ENCODE data around the gene KRTAP20-4.

KRTAP20-4 gene

DNA sequence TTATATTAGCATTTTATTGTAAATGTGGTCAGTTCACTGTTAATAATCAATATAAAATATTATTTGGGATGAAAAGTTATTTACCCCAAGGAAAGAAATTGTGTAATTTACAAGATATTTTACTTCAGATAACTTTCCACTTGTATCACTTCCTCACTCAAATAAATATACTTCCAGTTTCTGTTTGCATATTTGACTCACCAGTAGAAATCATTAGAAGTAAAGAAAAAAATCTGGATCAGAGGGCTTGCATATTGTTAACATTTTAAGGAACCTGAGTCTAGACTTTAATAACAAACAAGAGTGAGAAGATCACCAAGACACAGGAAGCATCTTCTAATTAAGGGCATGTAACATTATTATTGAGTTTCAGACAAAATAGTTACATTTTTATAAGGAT lies 347 bp upstream of the KRTAP20-4 start:
- no peak for TF ChIP-seq FOXM1 (IDR thresholded peaks at IDR 0.05; ENCODE audit: borderline replicate concordance, low read depth)
- no peak for TF ChIP-seq MAX (IDR thresholded peaks at IDR 0.05)
- no peak for TF ChIP-seq TEAD4 (IDR thresholded peaks at IDR 0.05)
- TF ChIP-seq NFIC (IDR thresholded peaks at IDR 0.05) = no peak
- no peak for TF ChIP-seq RAD21 (IDR thresholded peaks at IDR 0.05; ENCODE audit: low read depth)
- TF ChIP-seq EP300 (IDR thresholded peaks at IDR 0.05; ENCODE audit: borderline replicate concordance) = no peak
- no peak for TF ChIP-seq USF1 (IDR thresholded peaks at IDR 0.05)
- no peak for TF ChIP-seq YY1 (IDR thresholded peaks at IDR 0.05; ENCODE audit: low read depth)
- no peak for TF ChIP-seq EGR1 (IDR thresholded peaks at IDR 0.05)
- TF ChIP-seq TAF1 (IDR thresholded peaks at IDR 0.05; ENCODE audit: low read depth) = no peak
- TF ChIP-seq CEBPB (IDR thresholded peaks at IDR 0.05) = no peak
- TF ChIP-seq, protein P1, sequence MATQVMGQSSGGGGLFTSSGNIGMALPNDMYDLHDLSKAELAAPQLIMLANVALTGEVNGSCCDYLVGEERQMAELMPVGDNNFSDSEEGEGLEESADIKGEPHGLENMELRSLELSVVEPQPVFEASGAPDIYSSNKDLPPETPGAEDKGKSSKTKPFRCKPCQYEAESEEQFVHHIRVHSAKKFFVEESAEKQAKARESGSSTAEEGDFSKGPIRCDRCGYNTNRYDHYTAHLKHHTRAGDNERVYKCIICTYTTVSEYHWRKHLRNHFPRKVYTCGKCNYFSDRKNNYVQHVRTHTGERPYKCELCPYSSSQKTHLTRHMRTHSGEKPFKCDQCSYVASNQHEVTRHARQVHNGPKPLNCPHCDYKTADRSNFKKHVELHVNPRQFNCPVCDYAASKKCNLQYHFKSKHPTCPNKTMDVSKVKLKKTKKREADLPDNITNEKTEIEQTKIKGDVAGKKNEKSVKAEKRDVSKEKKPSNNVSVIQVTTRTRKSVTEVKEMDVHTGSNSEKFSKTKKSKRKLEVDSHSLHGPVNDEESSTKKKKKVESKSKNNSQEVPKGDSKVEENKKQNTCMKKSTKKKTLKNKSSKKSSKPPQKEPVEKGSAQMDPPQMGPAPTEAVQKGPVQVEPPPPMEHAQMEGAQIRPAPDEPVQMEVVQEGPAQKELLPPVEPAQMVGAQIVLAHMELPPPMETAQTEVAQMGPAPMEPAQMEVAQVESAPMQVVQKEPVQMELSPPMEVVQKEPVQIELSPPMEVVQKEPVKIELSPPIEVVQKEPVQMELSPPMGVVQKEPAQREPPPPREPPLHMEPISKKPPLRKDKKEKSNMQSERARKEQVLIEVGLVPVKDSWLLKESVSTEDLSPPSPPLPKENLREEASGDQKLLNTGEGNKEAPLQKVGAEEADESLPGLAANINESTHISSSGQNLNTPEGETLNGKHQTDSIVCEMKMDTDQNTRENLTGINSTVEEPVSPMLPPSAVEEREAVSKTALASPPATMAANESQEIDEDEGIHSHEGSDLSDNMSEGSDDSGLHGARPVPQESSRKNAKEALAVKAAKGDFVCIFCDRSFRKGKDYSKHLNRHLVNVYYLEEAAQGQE (IDR thresholded peaks at IDR 0.05; ENCODE audit: low read depth) = no peak
- no peak for TF ChIP-seq CREB1 (IDR thresholded peaks at IDR 0.05; ENCODE audit: low read depth)
- no peak for TF ChIP-seq TCF12 (IDR thresholded peaks at IDR 0.05; ENCODE audit: low read depth)
- TF ChIP-seq ZBTB7A (IDR thresholded peaks at IDR 0.05; ENCODE audit: low read depth) = no peak

- TF ChIP-seq MAX (IDR thresholded peaks at IDR 0.05) (no peak), TEAD4 (IDR thresholded peaks at IDR 0.05) (no peak), TAF1 (IDR thresholded peaks at IDR 0.05; ENCODE audit: low read depth) (no peak), FOXM1 (IDR thresholded peaks at IDR 0.05; ENCODE audit: borderline replicate concordance, low read depth) (no peak), YY1 (IDR thresholded peaks at IDR 0.05; ENCODE audit: low read depth) (no peak), NFIC (IDR thresholded peaks at IDR 0.05) (no peak), EGR1 (IDR thresholded peaks at IDR 0.05) (no peak), ZBTB7A (IDR thresholded peaks at IDR 0.05; ENCODE audit: low read depth) (no peak), EP300 (IDR thresholded peaks at IDR 0.05; ENCODE audit: borderline replicate concordance) (no peak), CREB1 (IDR thresholded peaks at IDR 0.05; ENCODE audit: low read depth) (no peak), RAD21 (IDR thresholded peaks at IDR 0.05; ENCODE audit: low read depth) (no peak), CEBPB (IDR thresholded peaks at IDR 0.05) (no peak)
Measured at GRCh38 chr21:30623362-30623761, 2.9 kb downstream of the KRTAP20-4 start.

DNA sequence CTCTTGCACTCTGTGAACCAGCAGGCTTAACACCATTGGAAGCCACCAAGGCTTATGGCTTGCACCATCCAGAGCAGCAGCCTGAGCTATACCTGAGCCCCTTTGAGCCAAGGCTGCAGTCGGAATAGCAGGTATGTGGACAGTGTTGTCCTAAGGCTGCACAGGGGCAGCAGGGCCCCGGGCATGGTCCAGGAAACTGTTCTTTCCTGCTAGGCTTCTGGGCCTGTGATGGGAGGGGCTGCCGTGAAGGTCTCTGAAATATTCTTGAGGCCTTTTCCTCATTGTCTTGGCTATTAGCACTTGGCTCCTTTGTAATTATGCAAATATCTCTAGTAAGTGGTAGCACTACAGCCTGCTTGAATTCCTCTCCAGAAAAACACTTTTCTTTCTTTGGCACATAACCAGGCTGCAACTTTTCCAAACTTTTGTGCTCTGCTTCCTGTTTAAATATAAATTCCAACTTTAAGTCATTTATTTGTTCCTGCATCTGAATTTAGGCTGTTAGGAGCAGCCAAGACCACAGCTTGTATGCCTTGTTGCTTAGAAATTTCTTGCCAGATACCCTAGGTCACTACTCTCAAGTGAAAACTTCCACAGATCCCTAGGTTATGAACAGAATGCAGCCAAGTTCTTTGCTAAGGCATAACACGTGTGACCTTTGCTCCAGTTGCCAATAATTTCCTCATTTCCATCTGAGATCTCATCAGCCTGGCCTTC lies 5.2 kb downstream of the KRTAP20-4 start:
- TF ChIP-seq CREB1 (IDR thresholded peaks at IDR 0.05; ENCODE audit: low read depth) (no peak), TAF1 (IDR thresholded peaks at IDR 0.05; ENCODE audit: low read depth) (no peak), CEBPB (IDR thresholded peaks at IDR 0.05) (no peak), EP300 (IDR thresholded peaks at IDR 0.05; ENCODE audit: borderline replicate concordance) (no peak)

- no peak for TF ChIP-seq RAD21 (IDR thresholded peaks at IDR 0.05; ENCODE audit: low read depth)
- TF ChIP-seq, protein P1 (IDR thresholded peaks at IDR 0.05; ENCODE audit: low read depth) = 0 out of 2 replicates have a peak, but pooled peaks have one; percentile 21
- TF ChIP-seq TEAD4 (IDR thresholded peaks at IDR 0.05) = no peak
- no peak for TF ChIP-seq CEBPB (IDR thresholded peaks at IDR 0.05)
- TF ChIP-seq TCF12 (IDR thresholded peaks at IDR 0.05; ENCODE audit: low read depth) = no peak
Measured at GRCh38 chr21:30628109-30628508, 7.7 kb downstream of the KRTAP20-4 start.

DNA sequence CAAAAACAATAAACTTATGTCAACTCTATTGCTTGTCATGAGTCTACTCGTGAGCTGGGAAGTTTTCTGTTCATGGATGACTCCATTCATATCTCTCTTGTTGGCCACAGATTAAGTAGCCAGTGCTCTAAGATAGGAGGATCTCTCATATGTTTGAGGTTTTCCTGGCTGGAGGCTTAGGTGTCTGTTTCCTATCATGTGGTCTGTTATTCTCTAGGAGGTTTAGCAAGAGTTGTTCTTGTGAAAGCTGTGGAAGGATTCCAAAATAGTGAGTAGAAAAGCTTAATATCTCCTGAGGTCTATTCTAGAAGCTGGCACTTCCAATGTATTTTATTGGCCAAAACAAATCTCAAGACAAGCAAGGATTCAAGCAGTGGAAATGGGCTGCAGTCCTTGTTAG lies 8.8 kb downstream of the KRTAP20-4 start:
- TF ChIP-seq, protein P1 (IDR thresholded peaks at IDR 0.05; ENCODE audit: low read depth) = no peak
- no peak for TF ChIP-seq TAF1 (IDR thresholded peaks at IDR 0.05; ENCODE audit: low read depth)
- TF ChIP-seq USF1 (IDR thresholded peaks at IDR 0.05) = no peak
- TF ChIP-seq MAX (IDR thresholded peaks at IDR 0.05) = no peak
- TF ChIP-seq FOXM1 (IDR thresholded peaks at IDR 0.05; ENCODE audit: borderline replicate concordance, low read depth) = no peak
- no peak for TF ChIP-seq TEAD4 (IDR thresholded peaks at IDR 0.05)
- no peak for TF ChIP-seq YY1 (IDR thresholded peaks at IDR 0.05; ENCODE audit: low read depth)
- no peak for TF ChIP-seq TCF12 (IDR thresholded peaks at IDR 0.05; ENCODE audit: low read depth)
- no peak for TF ChIP-seq CREB1 (IDR thresholded peaks at IDR 0.05; ENCODE audit: low read depth)
- no peak for TF ChIP-seq NFIC (IDR thresholded peaks at IDR 0.05)
- no peak for TF ChIP-seq ZBTB7A (IDR thresholded peaks at IDR 0.05; ENCODE audit: low read depth)

All from Ishikawa (cell line).